GM23338 (cell line): ENCODE measurements around the gene TBC1D5. TPM values are rescaled to one million over a fixed set of nuclear protein-coding genes. Genes with fewer than 3 reads are reported as not detected.

Source experiments
- ATAC-seq: fragments of 200-7000 bp; cut with Tn5 transposase; 3 replicates; pipeline ENCODE4 v1.9.1; 2020
- DNase-seq: peaks from one replicate; pipeline ENCODE4 v3.0.0-alpha.2; 2015; ENCODE audit warnings: low spot score
- H2AFZ ChIP-seq: fragments of 200-600 bp; sonication (generic); 2 replicates; pipeline ENCODE4 v1.8.0; 2016; ENCODE audit warnings: antibody characterized with exemption, mild to moderate bottlenecking, moderate library complexity
- H3F3A ChIP-seq: fragments of 200-600 bp; sonication (generic); replicated peaks from 2 replicates; pipeline ENCODE4 v1.8.0; 2017; ENCODE audit warnings: antibody characterized with exemption, mixed run types, low read depth
- H3K27ac ChIP-seq: fragments of 200-600 bp; sonication (generic); 2 replicates; pipeline ENCODE4 v1.6.1; 2016; ENCODE audit warnings: low read depth
- H3K27me3 ChIP-seq: fragments of 200-600 bp; sonication (generic); 2 replicates; pipeline ENCODE4 v1.8.0; 2016; ENCODE audit warnings: mild to moderate bottlenecking, mixed run types, moderate library complexity; ENCODE audit not compliant: insufficient read depth
- H3K36me3 ChIP-seq: fragments of 200-600 bp; sonication (generic); 2 replicates; pipeline ENCODE4 v1.8.0; 2016; ENCODE audit warnings: mild to moderate bottlenecking; ENCODE audit not compliant: insufficient read depth
- H3K4me1 ChIP-seq: fragments of 200-600 bp; sonication (generic); 2 replicates; pipeline ENCODE4 v1.8.0; 2016; ENCODE audit warnings: mild to moderate bottlenecking, moderate library complexity; ENCODE audit not compliant: insufficient read depth
- H3K4me2 ChIP-seq: fragments of 200-600 bp; sonication (generic); 2 replicates; pipeline ENCODE4 v1.7.1; 2017; ENCODE audit warnings: mixed run types
- H3K4me3 ChIP-seq: fragments of 200-600 bp; sonication (generic); 2 replicates; pipeline ENCODE4 v1.6.1; 2016; ENCODE audit warnings: mixed run types
- H3K79me2 ChIP-seq: fragments of 200-600 bp; sonication (generic); replicated peaks from 2 replicates; pipeline ENCODE4 v1.8.0; 2017; ENCODE audit warnings: mild to moderate bottlenecking; ENCODE audit not compliant: insufficient read depth
- H3K9me2 ChIP-seq: fragments of 200-600 bp; sonication (generic); 2 replicates; pipeline ENCODE4 v1.8.0; 2017; ENCODE audit not compliant: insufficient read depth
- H4K20me1 ChIP-seq: fragments of 200-600 bp; sonication (generic); replicated peaks from 2 replicates; pipeline ENCODE4 v1.8.0; 2017; ENCODE audit warnings: mild to moderate bottlenecking; ENCODE audit not compliant: insufficient read depth
- H3K27ac Mint-ChIP-seq: 2 replicates; pipeline ENCODE4 v1.8.0; 2020; ENCODE audit warnings: inconsistent platforms, mild to moderate bottlenecking, moderate library complexity, mixed read lengths
- H3K27me3 Mint-ChIP-seq: 3 replicates; pipeline ENCODE4 v1.8.0; 2022; ENCODE audit warnings: low read depth, mild to moderate bottlenecking, moderate library complexity, mixed read lengths, inconsistent platforms; ENCODE audit not compliant: insufficient read depth, poor library complexity
- H3K36me3 Mint-ChIP-seq: 3 replicates; pipeline ENCODE4 v1.8.0; 2021; ENCODE audit warnings: low read depth, mild to moderate bottlenecking, inconsistent platforms, moderate library complexity, mixed read lengths
- H3K4me1 Mint-ChIP-seq: 3 replicates; pipeline ENCODE4 v1.8.0; 2020; ENCODE audit warnings: mild to moderate bottlenecking, inconsistent platforms, mixed read lengths
- H3K4me3 Mint-ChIP-seq: 3 replicates; pipeline ENCODE4 v1.8.0; 2021; ENCODE audit warnings: moderate library complexity, mild to moderate bottlenecking, inconsistent platforms, mixed read lengths
- H3K9me3 Mint-ChIP-seq: 3 replicates; pipeline ENCODE4 v1.8.0; 2020; ENCODE audit warnings: moderate library complexity, mild to moderate bottlenecking, inconsistent platforms, mixed read lengths
- CREB1 ChIP-seq: fragments of 250-450 bp; sonication (Bioruptor Pico); IDR thresholded peaks from 2 replicates; pipeline ENCODE4 v1.5.0; 2020; ENCODE audit warnings: low read depth, mild to moderate bottlenecking, moderate library complexity
- EZH2 ChIP-seq: fragments of 200-600 bp; sonication (generic); IDR thresholded peaks from one replicate; pipeline ENCODE4 v1.8.0; 2017; ENCODE audit warnings: antibody characterized with exemption, mild to moderate bottlenecking, low read depth; ENCODE audit not compliant: unreplicated experiment
- EZH2phosphoT487 ChIP-seq: fragments of 200-600 bp; sonication (generic); IDR thresholded peaks from one replicate; pipeline ENCODE4 v1.8.1; 2018; ENCODE audit warnings: antibody characterized with exemption; ENCODE audit not compliant: unreplicated experiment
- JUNB ChIP-seq: IDR thresholded peaks from one replicate; pipeline ENCODE4 v1.6.1; 2016; ENCODE audit warnings: antibody characterized with exemption; ENCODE audit not compliant: unreplicated experiment
- NANOG ChIP-seq: IDR thresholded peaks from 2 replicates; pipeline ENCODE4 v1.6.1; 2016; ENCODE audit warnings: antibody characterized with exemption, borderline replicate concordance
- POLR2AphosphoS5 ChIP-seq: IDR thresholded peaks from 2 replicates; pipeline ENCODE4 v1.6.1; 2016; ENCODE audit warnings: antibody characterized with exemption, low read depth
- STAT1 ChIP-seq: IDR thresholded peaks from one replicate; pipeline ENCODE4 v1.6.1; 2016; ENCODE audit warnings: antibody characterized with exemption; ENCODE audit not compliant: unreplicated experiment
- ZNF114 ChIP-seq: fragments of 250-450 bp; sonication (Bioruptor Pico); IDR thresholded peaks from 2 replicates; pipeline ENCODE4 v1.5.0; 2020; ENCODE audit warnings: mild to moderate bottlenecking, moderate library complexity
- ZNF331 ChIP-seq: fragments of 250-450 bp; sonication (Bioruptor Pico); IDR thresholded peaks from 2 replicates; pipeline ENCODE4 v1.5.0; 2020; ENCODE audit warnings: low read depth, mild to moderate bottlenecking, moderate library complexity
- polyA plus RNA-seq: library from polyadenylated mRNA; unstranded; fragments of >200 nt; fragmentation: Nextera tagmentation; extraction: Ambion mirVana; gene quantifications from 2 replicates; pipeline ENCODE4 v1.2.1, GENCODE V29; 2016
- total RNA-seq: library from RNA; depleted of rRNA; stranded (reverse); fragments of >200 nt; shearing (Covaris generic); gene quantifications from 2 replicates; pipeline ENCODE4 v1.2.3, GENCODE V29; 2014
- TF ChIP-seq, protein P1 (sequence below): IDR thresholded peaks from one replicate; pipeline ENCODE4 v1.6.1; 2018; ENCODE audit warnings: antibody characterized with exemption; ENCODE audit not compliant: unreplicated experiment
- TF ChIP-seq, protein P2 (sequence below): IDR thresholded peaks from 2 replicates; pipeline ENCODE4 v1.6.1; 2016; ENCODE audit warnings: antibody characterized with exemption
- TF ChIP-seq, protein P3 (sequence below): fragments of 250-450 bp; sonication (Bioruptor Pico); IDR thresholded peaks from 2 replicates; pipeline ENCODE4 v1.5.0; 2020; ENCODE audit warnings: mild to moderate bottlenecking, moderate library complexity
- TF ChIP-seq, protein P4 (sequence below), 2 experiments: fragments of 200-600 bp in 1 of 2; sonication (generic) in 1 of 2; conservative IDR thresholded peaks; 2 replicates each; pipeline versions ENCODE4 v1.5.1 to v1.6.1; 2016 to 2017; ENCODE audit warnings: antibody characterized with exemption in 2 of 2, low read depth in 2 of 2, mild to moderate bottlenecking in 2 of 2, moderate library complexity in 1 of 2

TBC1D5 gene
- total and polyA plus RNA-seq, 2 experiments from 2014 or later, result 21.8 to 48.1 TPM

DNA sequence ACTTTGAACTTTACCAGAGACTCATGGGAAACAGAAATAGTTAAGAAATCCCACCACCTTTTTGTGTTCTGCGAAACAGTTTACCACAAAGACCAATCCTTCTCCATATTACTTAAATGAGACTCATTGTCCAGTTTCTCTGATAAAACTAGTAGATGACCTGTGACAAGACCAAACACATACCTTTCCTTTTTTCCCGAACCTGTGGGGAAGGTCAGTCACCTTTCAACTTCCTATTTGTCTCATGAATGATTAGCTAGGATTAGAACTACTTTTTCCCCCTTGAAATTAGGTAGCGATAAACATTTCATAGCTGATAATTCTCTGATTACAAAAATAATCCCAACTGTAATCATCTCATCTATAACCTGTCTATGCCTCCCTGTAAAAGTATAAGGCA, 2.3 kb upstream of the TBC1D5 start:
- H3K4me3 Mint-ChIP-seq, result no peak overlapping the region
- TF ChIP-seq CREB1, result no peak
- no peak for TF ChIP-seq ZNF114
- TF ChIP-seq STAT1, result no peak
- TF ChIP-seq, protein P1, sequence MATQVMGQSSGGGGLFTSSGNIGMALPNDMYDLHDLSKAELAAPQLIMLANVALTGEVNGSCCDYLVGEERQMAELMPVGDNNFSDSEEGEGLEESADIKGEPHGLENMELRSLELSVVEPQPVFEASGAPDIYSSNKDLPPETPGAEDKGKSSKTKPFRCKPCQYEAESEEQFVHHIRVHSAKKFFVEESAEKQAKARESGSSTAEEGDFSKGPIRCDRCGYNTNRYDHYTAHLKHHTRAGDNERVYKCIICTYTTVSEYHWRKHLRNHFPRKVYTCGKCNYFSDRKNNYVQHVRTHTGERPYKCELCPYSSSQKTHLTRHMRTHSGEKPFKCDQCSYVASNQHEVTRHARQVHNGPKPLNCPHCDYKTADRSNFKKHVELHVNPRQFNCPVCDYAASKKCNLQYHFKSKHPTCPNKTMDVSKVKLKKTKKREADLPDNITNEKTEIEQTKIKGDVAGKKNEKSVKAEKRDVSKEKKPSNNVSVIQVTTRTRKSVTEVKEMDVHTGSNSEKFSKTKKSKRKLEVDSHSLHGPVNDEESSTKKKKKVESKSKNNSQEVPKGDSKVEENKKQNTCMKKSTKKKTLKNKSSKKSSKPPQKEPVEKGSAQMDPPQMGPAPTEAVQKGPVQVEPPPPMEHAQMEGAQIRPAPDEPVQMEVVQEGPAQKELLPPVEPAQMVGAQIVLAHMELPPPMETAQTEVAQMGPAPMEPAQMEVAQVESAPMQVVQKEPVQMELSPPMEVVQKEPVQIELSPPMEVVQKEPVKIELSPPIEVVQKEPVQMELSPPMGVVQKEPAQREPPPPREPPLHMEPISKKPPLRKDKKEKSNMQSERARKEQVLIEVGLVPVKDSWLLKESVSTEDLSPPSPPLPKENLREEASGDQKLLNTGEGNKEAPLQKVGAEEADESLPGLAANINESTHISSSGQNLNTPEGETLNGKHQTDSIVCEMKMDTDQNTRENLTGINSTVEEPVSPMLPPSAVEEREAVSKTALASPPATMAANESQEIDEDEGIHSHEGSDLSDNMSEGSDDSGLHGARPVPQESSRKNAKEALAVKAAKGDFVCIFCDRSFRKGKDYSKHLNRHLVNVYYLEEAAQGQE, result no peak
- TF ChIP-seq, protein P2, sequence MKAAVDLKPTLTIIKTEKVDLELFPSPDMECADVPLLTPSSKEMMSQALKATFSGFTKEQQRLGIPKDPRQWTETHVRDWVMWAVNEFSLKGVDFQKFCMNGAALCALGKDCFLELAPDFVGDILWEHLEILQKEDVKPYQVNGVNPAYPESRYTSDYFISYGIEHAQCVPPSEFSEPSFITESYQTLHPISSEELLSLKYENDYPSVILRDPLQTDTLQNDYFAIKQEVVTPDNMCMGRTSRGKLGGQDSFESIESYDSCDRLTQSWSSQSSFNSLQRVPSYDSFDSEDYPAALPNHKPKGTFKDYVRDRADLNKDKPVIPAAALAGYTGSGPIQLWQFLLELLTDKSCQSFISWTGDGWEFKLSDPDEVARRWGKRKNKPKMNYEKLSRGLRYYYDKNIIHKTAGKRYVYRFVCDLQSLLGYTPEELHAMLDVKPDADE, result no peak
- TF ChIP-seq, protein P3, sequence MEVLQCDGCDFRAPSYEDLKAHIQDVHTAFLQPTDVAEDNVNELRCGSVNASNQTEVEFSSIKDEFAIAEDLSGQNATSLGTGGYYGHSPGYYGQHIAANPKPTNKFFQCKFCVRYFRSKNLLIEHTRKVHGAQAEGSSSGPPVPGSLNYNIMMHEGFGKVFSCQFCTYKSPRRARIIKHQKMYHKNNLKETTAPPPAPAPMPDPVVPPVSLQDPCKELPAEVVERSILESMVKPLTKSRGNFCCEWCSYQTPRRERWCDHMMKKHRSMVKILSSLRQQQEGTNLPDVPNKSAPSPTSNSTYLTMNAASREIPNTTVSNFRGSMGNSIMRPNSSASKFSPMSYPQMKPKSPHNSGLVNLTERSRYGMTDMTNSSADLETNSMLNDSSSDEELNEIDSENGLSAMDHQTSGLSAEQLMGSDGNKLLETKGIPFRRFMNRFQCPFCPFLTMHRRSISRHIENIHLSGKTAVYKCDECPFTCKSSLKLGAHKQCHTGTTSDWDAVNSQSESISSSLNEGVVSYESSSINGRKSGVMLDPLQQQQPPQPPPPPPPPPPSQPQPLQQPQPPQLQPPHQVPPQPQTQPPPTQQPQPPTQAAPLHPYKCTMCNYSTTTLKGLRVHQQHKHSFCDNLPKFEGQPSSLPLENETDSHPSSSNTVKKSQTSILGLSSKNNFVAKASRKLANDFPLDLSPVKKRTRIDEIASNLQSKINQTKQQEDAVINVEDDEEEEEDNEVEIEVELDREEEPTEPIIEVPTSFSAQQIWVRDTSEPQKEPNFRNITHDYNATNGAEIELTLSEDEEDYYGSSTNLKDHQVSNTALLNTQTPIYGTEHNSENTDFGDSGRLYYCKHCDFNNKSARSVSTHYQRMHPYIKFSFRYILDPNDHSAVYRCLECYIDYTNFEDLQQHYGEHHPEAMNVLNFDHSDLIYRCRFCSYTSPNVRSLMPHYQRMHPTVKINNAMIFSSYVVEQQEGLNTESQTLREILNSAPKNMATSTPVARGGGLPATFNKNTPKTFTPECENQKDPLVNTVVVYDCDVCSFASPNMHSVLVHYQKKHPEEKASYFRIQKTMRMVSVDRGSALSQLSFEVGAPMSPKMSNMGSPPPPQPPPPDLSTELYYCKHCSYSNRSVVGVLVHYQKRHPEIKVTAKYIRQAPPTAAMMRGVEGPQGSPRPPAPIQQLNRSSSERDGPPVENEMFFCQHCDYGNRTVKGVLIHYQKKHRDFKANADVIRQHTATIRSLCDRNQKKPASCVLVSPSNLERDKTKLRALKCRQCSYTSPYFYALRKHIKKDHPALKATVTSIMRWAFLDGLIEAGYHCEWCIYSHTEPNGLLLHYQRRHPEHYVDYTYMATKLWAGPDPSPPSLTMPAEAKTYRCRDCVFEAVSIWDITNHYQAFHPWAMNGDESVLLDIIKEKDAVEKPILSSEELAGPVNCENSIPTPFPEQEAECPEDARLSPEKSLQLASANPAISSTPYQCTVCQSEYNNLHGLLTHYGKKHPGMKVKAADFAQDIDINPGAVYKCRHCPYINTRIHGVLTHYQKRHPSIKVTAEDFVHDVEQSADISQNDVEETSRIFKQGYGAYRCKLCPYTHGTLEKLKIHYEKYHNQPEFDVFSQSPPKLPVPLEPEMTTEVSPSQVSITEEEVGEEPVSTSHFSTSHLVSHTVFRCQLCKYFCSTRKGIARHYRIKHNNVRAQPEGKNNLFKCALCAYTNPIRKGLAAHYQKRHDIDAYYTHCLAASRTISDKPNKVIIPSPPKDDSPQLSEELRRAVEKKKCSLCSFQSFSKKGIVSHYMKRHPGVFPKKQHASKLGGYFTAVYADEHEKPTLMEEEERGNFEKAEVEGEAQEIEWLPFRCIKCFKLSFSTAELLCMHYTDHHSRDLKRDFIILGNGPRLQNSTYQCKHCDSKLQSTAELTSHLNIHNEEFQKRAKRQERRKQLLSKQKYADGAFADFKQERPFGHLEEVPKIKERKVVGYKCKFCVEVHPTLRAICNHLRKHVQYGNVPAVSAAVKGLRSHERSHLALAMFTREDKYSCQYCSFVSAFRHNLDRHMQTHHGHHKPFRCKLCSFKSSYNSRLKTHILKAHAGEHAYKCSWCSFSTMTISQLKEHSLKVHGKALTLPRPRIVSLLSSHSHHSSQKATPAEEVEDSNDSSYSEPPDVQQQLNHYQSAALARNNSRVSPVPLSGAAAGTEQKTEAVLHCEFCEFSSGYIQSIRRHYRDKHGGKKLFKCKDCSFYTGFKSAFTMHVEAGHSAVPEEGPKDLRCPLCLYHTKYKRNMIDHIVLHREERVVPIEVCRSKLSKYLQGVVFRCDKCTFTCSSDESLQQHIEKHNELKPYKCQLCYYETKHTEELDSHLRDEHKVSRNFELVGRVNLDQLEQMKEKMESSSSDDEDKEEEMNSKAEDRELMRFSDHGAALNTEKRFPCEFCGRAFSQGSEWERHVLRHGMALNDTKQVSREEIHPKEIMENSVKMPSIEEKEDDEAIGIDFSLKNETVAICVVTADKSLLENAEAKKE, result no peak
- TF ChIP-seq, protein P4, sequence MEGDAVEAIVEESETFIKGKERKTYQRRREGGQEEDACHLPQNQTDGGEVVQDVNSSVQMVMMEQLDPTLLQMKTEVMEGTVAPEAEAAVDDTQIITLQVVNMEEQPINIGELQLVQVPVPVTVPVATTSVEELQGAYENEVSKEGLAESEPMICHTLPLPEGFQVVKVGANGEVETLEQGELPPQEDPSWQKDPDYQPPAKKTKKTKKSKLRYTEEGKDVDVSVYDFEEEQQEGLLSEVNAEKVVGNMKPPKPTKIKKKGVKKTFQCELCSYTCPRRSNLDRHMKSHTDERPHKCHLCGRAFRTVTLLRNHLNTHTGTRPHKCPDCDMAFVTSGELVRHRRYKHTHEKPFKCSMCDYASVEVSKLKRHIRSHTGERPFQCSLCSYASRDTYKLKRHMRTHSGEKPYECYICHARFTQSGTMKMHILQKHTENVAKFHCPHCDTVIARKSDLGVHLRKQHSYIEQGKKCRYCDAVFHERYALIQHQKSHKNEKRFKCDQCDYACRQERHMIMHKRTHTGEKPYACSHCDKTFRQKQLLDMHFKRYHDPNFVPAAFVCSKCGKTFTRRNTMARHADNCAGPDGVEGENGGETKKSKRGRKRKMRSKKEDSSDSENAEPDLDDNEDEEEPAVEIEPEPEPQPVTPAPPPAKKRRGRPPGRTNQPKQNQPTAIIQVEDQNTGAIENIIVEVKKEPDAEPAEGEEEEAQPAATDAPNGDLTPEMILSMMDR (conservative IDR thresholded peaks at IDR 0.05; ENCODE audit: low read depth in 2 of 2), result no peak
- TF ChIP-seq EZH2phosphoT487, result no peak
- no peak for TF ChIP-seq ZNF331 (CRISPR knock-in tag)
- TF ChIP-seq JUNB, result no peak
- no peak for TF ChIP-seq NANOG
- TF ChIP-seq POLR2AphosphoS5, result no peak
- no peak for TF ChIP-seq EZH2

More for the DNA sequence above, 2.3 kb upstream of the TBC1D5 start:
- Mint-ChIP-seq H3K27ac (no peak overlapping the region), H3K27me3 (peaks cover 4% of the 10 kb centered on the region), H3K4me1 (peaks cover 29% of the 10 kb centered on the region), H3K9me3 (no peaks in the 10 kb centered on the region), H3K36me3 (no peaks in the 10 kb centered on the region)
- Histone ChIP-seq H3K4me3 (no peak overlapping the region), H3K9me2 (no peaks in the 10 kb centered on the region; the same call in 1 of the 2 replicates), H4K20me1 (no peaks in the 10 kb centered on the region), H2AFZ (no peak overlapping the region; the same call in 1 of the 2 replicates), H3F3A (peaks cover 10% of the 10 kb centered on the region), H3K4me2 (no peak overlapping the region), H3K79me2 (peaks cover 13% of the 10 kb centered on the region), H3K27ac (no peak overlapping the region), H3K4me1 (peaks cover 28% of the 10 kb centered on the region), H3K36me3 (no peaks in the 10 kb centered on the region), H3K27me3 (no peaks in the 10 kb centered on the region)
- no peak for ATAC-seq
- no peak for DNase-seq
